B cell (primary cell): ENCODE measurements around the gene SMIM22. TPM values are rescaled to one million over a fixed set of nuclear protein-coding genes. Genes with fewer than 3 reads are reported as not detected.

Source experiments
- ATAC-seq: fragments of 200-7000 bp; cut with Tn5 transposase; one replicate; pipeline ENCODE4 v1.10.0; 2021; ENCODE audit warnings: low read depth, mild to moderate bottlenecking, moderate number of reproducible peaks, moderate library complexity
- CTCF ChIA-PET: fragments of 350-600 bp; sonication (Branson Sonifier 250); formaldehyde crosslinking; loops from one replicate; lab custom pipeline; 2021; ENCODE audit warnings: antibody characterized with exemption, inconsistent platforms; lab: Charles Lee
- POLR2A ChIA-PET: fragments of 350-600 bp; sonication (Branson Sonifier 250); formaldehyde crosslinking; loops from one replicate; lab custom pipeline; 2021; ENCODE audit warnings: antibody characterized with exemption; lab: Charles Lee
- DNase-seq: peaks from one replicate; pipeline ENCODE4 v3.0.0; 2013
- H2AFZ ChIP-seq: 2 replicates; pipeline ENCODE4 v1.6.1; 2012; ENCODE audit warnings: mild to moderate bottlenecking, low read depth, low read length; ENCODE audit not compliant: insufficient read depth, poor library complexity, severe bottlenecking
- H3K27ac ChIP-seq, 2 donors: 1 replicate in 1 of 2; 2 replicates in 1 of 2; pipeline ENCODE4 v1.5.1; 2012 to 2013; ENCODE audit warnings: low read length in 2 of 2, mild to moderate bottlenecking in 2 of 2, moderate library complexity in 1 of 2
- H3K27me3 ChIP-seq, 4 experiments: fragments of 200-600 bp in 1 of 4; sonication (generic) in 1 of 4; replicated peaks in 1 of 4; 1 replicate in 2 of 4; 2 replicates in 2 of 4; pipeline versions ENCODE4 v1.6.1 to v1.7.0; 2013 to 2016; ENCODE audit warnings: low read length in 3 of 4, mild to moderate bottlenecking in 2 of 4, mixed read lengths in 1 of 4, moderate library complexity in 1 of 4; ENCODE audit not compliant: insufficient read depth in 4 of 4, control insufficient read depth in 3 of 4; ENCODE audit errors: control extremely low read depth in 1 of 4
- H3K36me3 ChIP-seq, 2 experiments: replicated peaks in 1 of 2; 1 replicate in 1 of 2; 2 replicates in 1 of 2; pipeline versions ENCODE4 v1.6.1 to v1.7.1; 2013; ENCODE audit warnings: low read length in 1 of 2; ENCODE audit not compliant: insufficient read depth in 2 of 2, control insufficient read depth in 1 of 2; ENCODE audit errors: control extremely low read depth in 1 of 2, extremely low read depth in 1 of 2
- H3K4me1 ChIP-seq, 2 donors: fragments of 200-600 bp in 1 of 2; sonication (generic) in 1 of 2; 1 replicate in 1 of 2; 2 replicates in 1 of 2; pipeline versions ENCODE4 v1.5.1 to v1.6.1; 2013 to 2017; ENCODE audit warnings: low read length in 2 of 2; ENCODE audit not compliant: control insufficient read depth in 2 of 2, insufficient read depth in 2 of 2
- H3K4me2 ChIP-seq: replicated peaks from 2 replicates; pipeline ENCODE3; 2012; ENCODE audit warnings: mild to moderate bottlenecking, low read depth, low read length; ENCODE audit not compliant: poor library complexity, severe bottlenecking
- H3K4me3 ChIP-seq, 5 experiments: fragments of 200-600 bp in 1 of 5; sonication (generic) in 1 of 5; 1 replicate in 3 of 5; 2 replicates in 2 of 5; pipeline versions ENCODE4 v1.5.1 to v1.7.0; 2011 to 2016; ENCODE audit warnings: low read length in 4 of 5, mild to moderate bottlenecking in 4 of 5, low read depth in 2 of 5, control low read depth in 1 of 5, moderate library complexity in 1 of 5; ENCODE audit not compliant: insufficient read depth in 1 of 5; ENCODE audit errors: control extremely low read depth in 1 of 5, extremely low read depth in 1 of 5
- H3K79me2 ChIP-seq: fragments of 200-600 bp; sonication (generic); one replicate; pipeline ENCODE4 v1.6.0; 2016; ENCODE audit warnings: low read length; ENCODE audit not compliant: control insufficient read depth, insufficient read depth
- H3K9ac ChIP-seq: fragments of 200-600 bp; sonication (generic); 2 replicates; pipeline ENCODE4 v1.6.1; 2017; ENCODE audit warnings: mild to moderate bottlenecking, low read length, moderate library complexity
- H3K9me3 ChIP-seq, 3 donors: one replicate each; pipeline versions ENCODE4 v1.6.1 to v1.7.1; 2013; ENCODE audit warnings: low read length in 2 of 3; ENCODE audit not compliant: control insufficient read depth in 2 of 3, insufficient read depth in 1 of 3; ENCODE audit errors: control extremely low read depth in 1 of 3
- H4K20me1 ChIP-seq: 2 replicates; pipeline ENCODE4 v1.6.0; 2012; ENCODE audit warnings: mild to moderate bottlenecking, low read length; ENCODE audit not compliant: insufficient read depth, control insufficient read depth, poor library complexity, severe bottlenecking
- H3K27ac Mint-ChIP-seq: one replicate; pipeline ENCODE4 v1.8.0; 2021; ENCODE audit warnings: mixed read lengths
- H3K27me3 Mint-ChIP-seq: one replicate; pipeline ENCODE4 v1.8.0; 2021; ENCODE audit warnings: mixed read lengths
- H3K4me1 Mint-ChIP-seq: one replicate; pipeline ENCODE4 v1.8.0; 2021; ENCODE audit warnings: mixed read lengths
- H3K4me3 Mint-ChIP-seq: one replicate; pipeline ENCODE4 v1.8.0; 2021; ENCODE audit warnings: mixed read lengths
- H3K9me3 Mint-ChIP-seq: one replicate; pipeline ENCODE4 v1.8.0; 2022; ENCODE audit warnings: mixed read lengths; ENCODE audit not compliant: insufficient read depth
- EZH2 ChIP-seq: IDR thresholded peaks from 2 replicates; pipeline ENCODE4 v1.6.1; 2012; ENCODE audit warnings: borderline replicate concordance, low read depth, mild to moderate bottlenecking, moderate library complexity, low read length; ENCODE audit not compliant: insufficient read depth, poor library complexity, severe bottlenecking
- WGBS: methylation state at CpG from one replicate; pipeline ENCODE4 v1.1.5; 2013; ENCODE audit warnings: missing lambda C conversion rate; ENCODE audit not compliant: insufficient coverage; 5-methylcytosine and 5-hydroxymethylcytosine counted together
- intact Hi-C: fragments of 100-400 bp; cut with micrococcal nuclease; formaldehyde crosslinking; loops from one replicate; pipeline ENCODE4 v1.10.0; 2022
- polyA plus RNA-seq: library from polyadenylated mRNA; depleted of rRNA; stranded (reverse); fragments of >200 nt; gene quantifications from 2 replicates; pipeline ENCODE4 v1.2.3, GENCODE V29; 2012
- total RNA-seq, 2 donors: library from RNA; stranded (reverse); fragments of 120-200 nt in 1 of 2; gene quantifications; 1 replicate in 1 of 2; 2 replicates in 1 of 2; pipeline versions ENCODE4 v1.2.3 to v1.2.4, GENCODE V29; 2013 to 2022
- TF ChIP-seq, protein P1 (sequence below): fragments of 200-600 bp; IDR thresholded peaks from one replicate; pipeline ENCODE4 v1.8.0; 2022; ENCODE audit warnings: antibody characterized with exemption, mild to moderate bottlenecking

The SMIM22 gene
- total and polyA plus RNA-seq, 2 donors (not counting 1 experiment from before 2014, with no cell fraction given), result not detected

DNA sequence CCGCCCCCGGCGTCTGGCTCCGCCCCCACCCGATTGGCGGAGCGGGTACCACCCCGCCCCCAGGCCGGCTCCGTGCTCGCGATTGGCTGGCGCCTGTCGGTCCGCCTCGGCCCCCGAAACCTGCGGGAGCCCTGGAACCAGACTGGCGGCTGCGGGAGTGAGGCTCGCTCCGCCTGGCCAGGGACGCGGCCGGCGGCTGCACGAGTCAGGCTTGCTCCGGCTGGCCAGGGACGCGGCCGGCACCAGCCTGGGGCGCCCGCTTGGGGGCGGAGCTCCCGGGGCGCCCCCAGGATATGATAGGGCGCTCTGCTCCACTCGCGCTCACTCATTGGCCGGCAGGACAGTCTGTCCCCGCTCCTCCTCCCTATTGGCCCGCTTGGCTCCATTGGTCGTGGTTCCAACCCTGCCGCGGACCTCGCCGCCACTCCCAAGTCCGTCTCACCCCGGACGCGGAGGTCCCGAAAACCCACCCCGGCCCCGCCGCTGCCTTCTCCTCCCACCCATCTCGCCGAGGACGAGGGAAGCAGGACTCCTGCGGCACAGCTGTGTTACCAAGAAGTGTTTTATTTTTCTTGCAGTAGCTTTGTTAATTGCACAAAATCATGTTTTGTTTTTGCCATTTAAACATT, 7.6 kb downstream of the SMIM22 start:
- no peaks in the 10 kb centered on the region for H3K9me3 ChIP-seq
- peaks cover 26 to 27% of the 10 kb centered on the region in 2 donors for H3K4me1 ChIP-seq
- Mint-ChIP-seq H3K4me3 (peak overlapping the region; percentile 88), H3K27ac (peak overlapping the region; percentile 84), H3K4me1 (peaks cover 21% of the 10 kb centered on the region), H3K27me3 (no peaks in the 10 kb centered on the region), H3K9me3 (no peaks in the 10 kb centered on the region)
- H2AFZ ChIP-seq, result peak overlapping the region; percentile 84
- TF ChIP-seq, protein P1, sequence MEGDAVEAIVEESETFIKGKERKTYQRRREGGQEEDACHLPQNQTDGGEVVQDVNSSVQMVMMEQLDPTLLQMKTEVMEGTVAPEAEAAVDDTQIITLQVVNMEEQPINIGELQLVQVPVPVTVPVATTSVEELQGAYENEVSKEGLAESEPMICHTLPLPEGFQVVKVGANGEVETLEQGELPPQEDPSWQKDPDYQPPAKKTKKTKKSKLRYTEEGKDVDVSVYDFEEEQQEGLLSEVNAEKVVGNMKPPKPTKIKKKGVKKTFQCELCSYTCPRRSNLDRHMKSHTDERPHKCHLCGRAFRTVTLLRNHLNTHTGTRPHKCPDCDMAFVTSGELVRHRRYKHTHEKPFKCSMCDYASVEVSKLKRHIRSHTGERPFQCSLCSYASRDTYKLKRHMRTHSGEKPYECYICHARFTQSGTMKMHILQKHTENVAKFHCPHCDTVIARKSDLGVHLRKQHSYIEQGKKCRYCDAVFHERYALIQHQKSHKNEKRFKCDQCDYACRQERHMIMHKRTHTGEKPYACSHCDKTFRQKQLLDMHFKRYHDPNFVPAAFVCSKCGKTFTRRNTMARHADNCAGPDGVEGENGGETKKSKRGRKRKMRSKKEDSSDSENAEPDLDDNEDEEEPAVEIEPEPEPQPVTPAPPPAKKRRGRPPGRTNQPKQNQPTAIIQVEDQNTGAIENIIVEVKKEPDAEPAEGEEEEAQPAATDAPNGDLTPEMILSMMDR, result no peak
- TF ChIP-seq EZH2, result no peak
- peak overlapping the region; percentile 13 to 88 (median 75) for H3K4me3 ChIP-seq
- POLR2A ChIA-PET, result interaction anchor here (1.5 to 2.6 kb wide), 3 partner anchors 34 to 68 kb away, joined by 6 to 20 read pairs (median 7); partner anchors contain the start of genes ANKS3 and DNAAF8
- H3K9ac ChIP-seq, result peak overlapping the region; percentile 84
- DNase-seq (peak; percentile 95), ATAC-seq (peak; percentile 86)
- H3K4me2 ChIP-seq, result peak overlapping the region; percentile 93
- H3K36me3 ChIP-seq, result peaks cover 0 to 12% of the 10 kb centered on the region in 2 experiments
- no peaks in the 10 kb centered on the region for H4K20me1 ChIP-seq
- H3K27ac ChIP-seq, result peak overlapping the region; percentile 47 to 77
- H3K79me2 ChIP-seq, result no peaks in the 10 kb centered on the region
- H3K27me3 ChIP-seq, result no peaks in the 10 kb centered on the region
- CTCF ChIA-PET, result interaction anchor here (0.6 to 1.7 kb wide), 5 partner anchors 9 to 101 kb away, joined by 3 read pairs; no protein-coding TSS in a partner anchor
- WGBS, result 0% methylated on average over 51 of the region's 59 CpGs
- intact Hi-C loops, result loop anchor here (1.0 to 5.0 kb wide), 6 partner anchors 35 to 270 kb away; partner anchors contain the start of genes ALG1, ANKS3, DNAAF8 and GLYR1

DNA sequence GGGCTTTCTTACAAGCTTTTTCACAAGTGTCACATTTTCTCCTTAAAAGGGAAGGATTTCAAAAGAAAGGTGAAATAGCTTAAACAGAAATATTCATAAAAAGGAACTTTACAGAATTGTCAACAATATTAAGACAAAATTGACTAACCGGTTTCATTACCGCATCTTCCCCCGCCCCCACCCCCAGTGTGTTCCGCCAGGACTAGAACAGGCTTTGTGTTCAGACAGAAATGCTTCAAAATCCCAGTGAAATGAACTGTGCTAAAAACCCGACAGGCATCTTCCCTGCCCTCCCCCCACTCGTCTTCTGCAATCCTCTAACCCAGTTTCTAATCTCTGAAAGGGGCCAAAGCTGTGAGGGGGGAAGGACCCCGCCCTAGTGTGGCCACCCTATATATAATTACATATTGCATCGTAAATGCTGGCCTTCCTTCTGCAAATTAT, 8.3 kb downstream of the SMIM22 start:
- Histone ChIP-seq H3K9ac (peak overlapping the region; percentile 84), H3K27ac (no peak overlapping the region), H3K36me3 (peaks cover 0 to 15% of the 10 kb centered on the region in 2 experiments), H3K4me2 (peak overlapping the region; percentile 93), H3K79me2 (no peaks in the 10 kb centered on the region), H2AFZ (peak overlapping the region; percentile 84), H4K20me1 (no peaks in the 10 kb centered on the region), H3K4me3 (peak overlapping the region in 2 of 5 experiments; percentile 13 to 88), H3K27me3 (no peaks in the 10 kb centered on the region), H3K9me3 (no peaks in the 10 kb centered on the region), H3K4me1 (peaks cover 26 to 27% of the 10 kb centered on the region in 2 donors)
- H3K4me3 Mint-ChIP-seq, result peak overlapping the region; percentile 88
- POLR2A ChIA-PET, result interaction anchor here (1.5 to 2.6 kb wide), 3 partner anchors 35 to 69 kb away, joined by 6 to 20 read pairs (median 7); partner anchors contain the start of genes ANKS3 and DNAAF8
- TF ChIP-seq, protein P1, result no peak
- no peak for TF ChIP-seq EZH2
- no peaks in the 10 kb centered on the region for H3K9me3 Mint-ChIP-seq
- no peak overlapping the region for H3K27ac Mint-ChIP-seq
- ATAC-seq, result no peak
- H3K4me1 Mint-ChIP-seq, result peaks cover 21% of the 10 kb centered on the region
- 59% methylated on average over 4 of the region's 8 CpGs for WGBS
- no peak for DNase-seq
- CTCF ChIA-PET, result interaction anchor here (1.2 to 1.7 kb wide), 2 partner anchors 8 to 69 kb away, joined by 3 read pairs; no protein-coding TSS in a partner anchor
- intact Hi-C loops, result loop anchor here (2.0 to 5.0 kb wide), 2 partner anchors 229 to 269 kb away; partner anchors contain the start of genes ALG1 and NAGPA
- H3K27me3 Mint-ChIP-seq, result no peaks in the 10 kb centered on the region
